ENCODE results near the gene SLC4A4.

The SLC4A4 gene

GRCh38 chr4:71449040-71449439 lies 110.2 kb downstream of the SLC4A4 start:
- Histone ChIP-seq H3K4me1 (ENCODE audit: insufficient read depth, low read length) (no peaks in the 10 kb centered on the region), H3K9ac (ENCODE audit: low read depth, low read length) (no peak overlapping the region), H3K9me3 (ENCODE audit: control insufficient read depth, insufficient read depth, low read length) (no peaks in the 10 kb centered on the region), H3K36me3 (ENCODE audit: insufficient read depth, low read length) (no peaks in the 10 kb centered on the region)

GRCh38 chr4:71449878-71450277 lies 111.1 kb downstream of the SLC4A4 start:
- Histone ChIP-seq H3K4me1 (ENCODE audit: insufficient read depth, low read length) (no peaks in the 10 kb centered on the region), H3K9ac (ENCODE audit: low read depth, low read length) (no peak overlapping the region), H3K36me3 (ENCODE audit: insufficient read depth, low read length) (no peaks in the 10 kb centered on the region), H3K9me3 (ENCODE audit: control insufficient read depth, insufficient read depth, low read length) (no peaks in the 10 kb centered on the region)

DNA sequence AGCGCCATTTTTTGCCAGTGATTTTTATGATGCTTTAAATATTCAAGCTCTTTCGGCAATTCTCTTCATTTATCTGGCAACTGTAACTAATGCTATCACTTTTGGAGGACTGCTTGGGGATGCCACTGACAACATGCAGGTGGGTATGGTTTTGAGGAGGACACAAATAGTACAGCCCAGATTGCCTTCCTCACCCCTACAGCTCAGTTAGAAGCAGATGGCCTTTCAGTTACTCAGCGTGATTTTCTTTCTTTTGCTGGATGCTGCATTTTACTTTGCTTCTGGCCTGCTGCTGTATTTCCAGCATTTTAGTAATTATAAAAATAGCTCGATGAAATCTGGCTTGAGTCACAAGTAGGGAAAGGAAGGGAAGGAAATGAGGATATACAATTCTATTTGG lies 114.7 kb downstream of the SLC4A4 start:
- Histone ChIP-seq H3K9ac (ENCODE audit: low read depth, low read length) (no peak overlapping the region), H3K9me3 (ENCODE audit: control insufficient read depth, insufficient read depth, low read length) (no peaks in the 10 kb centered on the region), H3K36me3 (ENCODE audit: insufficient read depth, low read length) (no peaks in the 10 kb centered on the region)

DNA sequence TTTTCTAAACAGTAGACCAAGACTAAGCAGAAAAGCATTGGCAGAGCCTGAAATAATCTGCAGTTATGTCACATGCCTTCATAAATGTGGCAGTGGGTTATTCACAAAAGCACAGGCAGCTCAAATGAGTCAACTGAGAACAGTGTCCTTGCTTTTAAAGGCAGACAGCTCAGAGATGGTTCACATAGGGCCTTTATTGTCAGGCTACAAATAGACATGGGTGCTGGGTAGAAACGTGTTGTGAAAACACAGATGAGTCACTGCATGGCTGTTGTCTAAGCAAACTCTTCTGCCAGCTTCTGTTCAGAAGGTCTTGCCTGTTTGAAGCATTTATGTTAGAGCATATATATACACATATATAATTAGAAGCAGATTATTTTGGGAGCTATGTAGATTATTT lies 118.0 kb downstream of the SLC4A4 start:
- no peaks in the 10 kb centered on the region for H3K9me3 ChIP-seq (ENCODE audit: control insufficient read depth, insufficient read depth, low read length)
- no peak overlapping the region for H3K9ac ChIP-seq (ENCODE audit: low read depth, low read length)
- H3K36me3 ChIP-seq (ENCODE audit: insufficient read depth, low read length) = no peaks in the 10 kb centered on the region
- H3K4me1 ChIP-seq (ENCODE audit: insufficient read depth, low read length) = peaks cover 3% of the 10 kb centered on the region; the same call in 1 of the 2 replicates

More for the DNA sequence above, 114.7 kb downstream of the SLC4A4 start:
- H3K4me1 ChIP-seq (ENCODE audit: insufficient read depth, low read length) = no peaks in the 10 kb centered on the region

- Histone ChIP-seq H3K4me1 (ENCODE audit: insufficient read depth, low read length) (peaks cover 3% of the 10 kb centered on the region; the same call in 1 of the 2 replicates), H3K9me3 (ENCODE audit: control insufficient read depth, insufficient read depth, low read length) (no peaks in the 10 kb centered on the region), H3K9ac (ENCODE audit: low read depth, low read length) (no peak overlapping the region), H3K36me3 (ENCODE audit: insufficient read depth, low read length) (no peaks in the 10 kb centered on the region)
These were observed 121.6 kb downstream of the SLC4A4 start for GRCh38 chr4:71460371-71460770.

GRCh38 chr4:71461422-71461821 lies 122.6 kb downstream of the SLC4A4 start:
- Histone ChIP-seq H3K36me3 (ENCODE audit: insufficient read depth, low read length) (no peaks in the 10 kb centered on the region), H3K9me3 (ENCODE audit: control insufficient read depth, insufficient read depth, low read length) (no peaks in the 10 kb centered on the region), H3K4me1 (ENCODE audit: insufficient read depth, low read length) (peaks cover 3% of the 10 kb centered on the region; the same call in 1 of the 2 replicates), H3K9ac (ENCODE audit: low read depth, low read length) (no peak overlapping the region)

DNA sequence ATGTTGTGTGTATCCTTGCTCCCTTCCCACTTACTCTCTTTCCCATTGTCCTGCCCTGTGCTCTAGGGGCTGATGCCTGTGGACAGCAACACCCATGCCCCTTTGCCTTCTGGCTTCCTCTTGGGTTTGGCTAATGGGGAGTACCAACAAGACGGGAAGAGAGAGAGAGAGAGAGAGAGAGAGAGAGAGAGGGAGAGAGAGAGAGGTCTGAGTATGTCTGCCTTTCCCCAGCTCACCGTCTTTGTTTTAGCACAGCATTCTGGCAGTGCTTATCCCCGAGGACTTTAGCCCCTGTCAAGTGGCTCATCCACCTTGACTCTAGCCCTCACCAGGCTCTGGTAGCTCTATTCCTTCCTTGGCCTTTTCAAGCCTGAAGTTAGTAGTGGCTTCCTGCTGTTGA lies 128.0 kb downstream of the SLC4A4 start:
- Histone ChIP-seq H3K36me3 (ENCODE audit: insufficient read depth, low read length) (no peaks in the 10 kb centered on the region), H3K9me3 (ENCODE audit: control insufficient read depth, insufficient read depth, low read length) (no peaks in the 10 kb centered on the region), H3K9ac (ENCODE audit: low read depth, low read length) (no peak overlapping the region), H3K4me1 (ENCODE audit: insufficient read depth, low read length) (no peaks in the 10 kb centered on the region)

DNA sequence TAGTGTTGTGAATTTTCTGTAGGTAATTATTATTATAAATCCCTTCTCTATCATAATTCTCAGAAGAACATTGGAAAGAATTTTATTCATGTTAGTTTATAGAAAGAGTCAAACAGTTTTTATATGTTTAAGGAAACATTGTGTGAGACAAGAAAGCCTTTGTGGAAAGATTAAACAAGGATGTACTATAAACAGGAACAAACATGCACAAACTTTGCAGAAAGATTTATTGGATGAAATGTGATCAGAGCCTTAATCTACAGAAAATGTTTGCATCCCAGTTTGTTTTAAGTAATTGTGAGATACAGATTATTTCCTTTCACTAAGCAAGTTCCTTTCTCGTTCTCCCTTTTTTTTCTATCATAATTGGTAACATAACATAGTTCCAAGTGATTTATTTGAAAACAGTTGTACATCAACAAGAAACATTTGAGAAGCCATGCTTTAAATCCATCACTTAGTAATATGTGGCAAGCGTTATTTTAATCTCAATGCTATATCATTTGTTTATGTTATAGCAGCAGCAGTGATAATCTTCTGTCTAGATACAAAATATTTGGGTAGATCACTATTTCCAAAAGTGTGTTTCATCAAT lies 129.4 kb downstream of the SLC4A4 start:
- Histone ChIP-seq H3K36me3 (ENCODE audit: insufficient read depth, low read length) (no peaks in the 10 kb centered on the region), H3K9ac (ENCODE audit: low read depth, low read length) (no peak overlapping the region), H3K4me1 (ENCODE audit: insufficient read depth, low read length) (no peaks in the 10 kb centered on the region), H3K9me3 (ENCODE audit: control insufficient read depth, insufficient read depth, low read length) (no peaks in the 10 kb centered on the region)

- Histone ChIP-seq H3K9me3 (ENCODE audit: control insufficient read depth, insufficient read depth, low read length) (no peaks in the 10 kb centered on the region), H3K9ac (ENCODE audit: low read depth, low read length) (no peak overlapping the region), H3K4me1 (ENCODE audit: insufficient read depth, low read length) (no peaks in the 10 kb centered on the region), H3K36me3 (ENCODE audit: insufficient read depth, low read length) (no peaks in the 10 kb centered on the region)
These were observed 130.7 kb downstream of the SLC4A4 start for GRCh38 chr4:71469541-71469940.

- Histone ChIP-seq H3K36me3 (ENCODE audit: insufficient read depth, low read length) (no peaks in the 10 kb centered on the region), H3K9ac (ENCODE audit: low read depth, low read length) (no peak overlapping the region), H3K9me3 (ENCODE audit: control insufficient read depth, insufficient read depth, low read length) (no peaks in the 10 kb centered on the region), H3K4me1 (ENCODE audit: insufficient read depth, low read length) (no peaks in the 10 kb centered on the region)
These were observed 131.7 kb downstream of the SLC4A4 start for GRCh38 chr4:71470524-71470923.

DNA sequence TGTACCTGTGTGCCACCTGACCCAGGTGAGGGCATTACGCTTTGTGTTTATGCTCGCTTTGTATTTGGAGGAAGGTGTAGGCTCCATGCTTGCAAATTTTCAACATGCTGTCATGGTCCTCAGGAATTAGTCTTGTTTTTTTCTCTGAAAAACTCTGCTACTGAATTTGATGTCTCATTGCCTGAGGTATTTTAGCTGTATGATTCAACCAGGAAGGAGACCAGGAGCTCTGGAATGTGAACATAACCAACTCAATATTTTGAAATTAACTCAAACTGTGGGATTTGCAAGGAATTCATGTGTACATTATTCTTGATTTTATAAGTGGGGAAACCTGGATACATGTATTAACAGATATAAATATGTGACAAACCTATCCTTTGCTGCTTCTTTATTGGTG lies 134.1 kb downstream of the SLC4A4 start:
- no peak overlapping the region for H3K9ac ChIP-seq (ENCODE audit: low read depth, low read length)
- no peaks in the 10 kb centered on the region for H3K36me3 ChIP-seq (ENCODE audit: insufficient read depth, low read length)
- H3K4me1 ChIP-seq (ENCODE audit: insufficient read depth, low read length) = no peaks in the 10 kb centered on the region
- no peaks in the 10 kb centered on the region for H3K9me3 ChIP-seq (ENCODE audit: control insufficient read depth, insufficient read depth, low read length)

DNA sequence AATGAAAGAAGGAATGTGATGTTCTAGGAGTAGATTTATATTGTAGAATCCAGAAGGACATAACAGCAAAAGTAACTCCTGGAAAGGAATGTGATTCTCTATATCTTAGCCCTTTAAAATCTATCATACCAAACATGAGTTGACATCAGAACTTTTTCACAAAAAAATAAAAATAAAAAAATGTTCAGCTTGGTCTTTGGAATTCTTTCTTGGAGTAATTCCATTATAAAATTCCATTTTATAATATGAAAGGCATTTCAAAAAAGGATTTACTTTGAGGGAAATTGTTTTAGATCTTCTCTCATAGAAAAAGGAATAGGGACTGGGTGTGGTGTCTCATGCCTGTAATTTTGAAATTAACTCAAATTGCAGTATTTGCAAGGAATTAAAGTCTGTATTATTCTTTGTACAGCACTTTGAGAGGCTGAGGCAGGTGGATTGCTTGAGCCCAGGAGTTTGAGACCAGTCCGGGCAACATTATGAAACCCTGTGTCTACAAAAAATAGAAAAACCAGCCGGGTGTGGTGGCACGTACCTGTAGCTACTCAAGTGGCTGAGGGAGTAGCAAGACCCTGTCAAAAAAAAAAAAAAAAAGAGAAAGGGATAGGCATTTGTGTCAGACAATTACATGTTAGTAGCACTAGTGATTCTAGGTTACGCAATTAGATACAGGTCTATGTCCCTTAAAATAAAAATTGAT lies 134.9 kb downstream of the SLC4A4 start:
- Histone ChIP-seq H3K9ac (ENCODE audit: low read depth, low read length) (no peak overlapping the region), H3K36me3 (ENCODE audit: insufficient read depth, low read length) (no peaks in the 10 kb centered on the region), H3K4me1 (ENCODE audit: insufficient read depth, low read length) (no peaks in the 10 kb centered on the region), H3K9me3 (ENCODE audit: control insufficient read depth, insufficient read depth, low read length) (no peaks in the 10 kb centered on the region)

- Histone ChIP-seq H3K4me1 (ENCODE audit: insufficient read depth, low read length) (no peaks in the 10 kb centered on the region), H3K36me3 (ENCODE audit: insufficient read depth, low read length) (no peaks in the 10 kb centered on the region), H3K9me3 (ENCODE audit: control insufficient read depth, insufficient read depth, low read length) (no peaks in the 10 kb centered on the region)
These were observed 135.9 kb downstream of the SLC4A4 start for GRCh38 chr4:71474731-71475130.

DNA sequence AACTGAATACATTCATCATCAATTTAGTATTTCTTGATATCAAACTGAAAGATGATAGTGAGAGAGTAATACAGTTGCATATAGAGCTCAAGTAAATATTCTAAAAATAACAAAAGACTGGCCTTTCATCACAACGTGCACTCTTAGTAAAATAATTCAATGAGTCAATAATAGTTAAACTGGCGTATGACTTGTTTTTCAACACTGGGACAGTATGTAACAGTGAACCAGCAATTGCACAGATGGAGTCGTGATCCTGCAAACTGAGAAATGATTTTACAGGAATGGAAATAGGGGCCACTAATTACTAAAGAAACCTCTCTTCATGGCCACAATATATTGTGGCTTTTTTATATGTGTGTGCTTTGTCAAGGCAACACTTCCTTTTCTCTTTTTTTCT lies 137.4 kb downstream of the SLC4A4 start:
- no peaks in the 10 kb centered on the region for H3K4me1 ChIP-seq (ENCODE audit: insufficient read depth, low read length)
- H3K9me3 ChIP-seq (ENCODE audit: control insufficient read depth, insufficient read depth, low read length) = no peaks in the 10 kb centered on the region
- no peak overlapping the region for H3K9ac ChIP-seq (ENCODE audit: low read depth, low read length)
- H3K36me3 ChIP-seq (ENCODE audit: insufficient read depth, low read length) = no peaks in the 10 kb centered on the region

More at GRCh38 chr4:71474731-71475130, 135.9 kb downstream of the SLC4A4 start:
- H3K9ac ChIP-seq (ENCODE audit: low read depth, low read length) = no peak overlapping the region

DNA sequence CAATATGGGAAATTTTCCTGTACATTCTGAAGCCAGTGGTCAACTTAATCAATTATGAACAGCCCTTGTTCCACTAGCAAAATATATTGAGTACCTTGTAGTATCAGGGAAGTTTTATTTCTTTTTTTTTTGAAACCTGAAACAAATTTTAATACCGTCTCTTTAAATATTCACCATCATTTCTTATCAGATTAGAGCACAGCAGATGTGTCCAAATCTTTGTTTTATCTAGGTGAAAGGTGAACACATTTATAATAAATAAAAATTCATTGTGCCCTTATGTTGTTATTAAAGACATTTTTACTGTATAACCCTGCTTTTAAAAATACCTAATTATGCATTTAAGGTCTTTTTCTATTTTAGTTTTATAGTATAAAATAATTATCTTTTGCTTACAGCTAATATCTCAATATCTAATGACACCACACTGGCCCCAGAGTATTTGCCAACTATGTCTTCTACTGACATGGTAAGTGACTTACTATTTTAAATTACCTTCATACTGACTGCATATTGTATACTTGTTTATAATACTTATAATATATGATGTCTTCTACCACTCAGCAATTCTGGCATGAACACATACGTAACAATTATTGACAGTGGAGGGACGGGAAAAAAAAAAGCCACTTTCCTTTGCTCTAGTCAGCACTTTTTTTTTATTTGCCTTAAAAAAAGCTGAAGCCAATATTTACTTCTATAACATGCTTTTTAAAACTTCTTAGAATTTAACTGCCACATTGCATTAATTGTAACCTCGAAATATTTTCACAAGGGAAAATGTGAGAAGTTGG lies 147.9 kb downstream of the SLC4A4 start:
- H3K4me1 ChIP-seq (ENCODE audit: insufficient read depth, low read length) = no peaks in the 10 kb centered on the region
- H3K36me3 ChIP-seq (ENCODE audit: insufficient read depth, low read length) = no peaks in the 10 kb centered on the region
- H3K9me3 ChIP-seq (ENCODE audit: control insufficient read depth, insufficient read depth, low read length) = no peaks in the 10 kb centered on the region
- no peak overlapping the region for H3K9ac ChIP-seq (ENCODE audit: low read depth, low read length)

Data from ES-I3 (cell line).